ENCODE measurements around the gene ADCY4. TPM values are rescaled to one million over a fixed set of nuclear protein-coding genes. Genes with fewer than 3 reads are reported as not detected.

Gene ADCY4
- total and polyA plus RNA-seq, 2 of the 13 experiments (the other 11 are each of a cell fraction or from before 2014, with no cell fraction given): 0.03 TPM; not detected in 1

GRCh38 chr14:24280797-24281460, 53.9 kb downstream of the ADCY4 start:
- H3K9ac ChIP-seq (ENCODE audit: insufficient read depth, low read depth, low read length): no peak overlapping the region
- no peak for DNase-seq (ENCODE audit: low spot score)
- no peaks in the 10 kb centered on the region for H3K9me3 ChIP-seq (ENCODE audit: low read length)
- no peaks in the 10 kb centered on the region for H3K79me2 ChIP-seq (ENCODE audit: insufficient read depth, low read length)
- no peak overlapping the region for H3K4me2 ChIP-seq (ENCODE audit: low read depth, low read length)
- no peaks in the 10 kb centered on the region for H4K20me1 ChIP-seq (ENCODE audit: insufficient read depth, low read length)
- WGBS (ENCODE audit: low lambda C conversion rate): 80% methylated on average over 6 of the region's 6 CpGs
- no peak overlapping the region for H3K27ac ChIP-seq (ENCODE audit: extremely low read length, insufficient read depth, low read length)
- ChIA-PET CTCF (ENCODE audit: low intra/inter-chr PET ratio, low total read pairs) (no interaction called here), POLR2A (interaction anchor here (0.9 to 4.8 kb wide), 6 partner anchors 7 to 86 kb away, joined by 3 to 27 read pairs (median 6); partner anchors contain the start of genes CIDEB, RABGGTA, TINF2 and TM9SF1)
- no peak; the same call in 2 of the 3 replicates for ATAC-seq
- in situ Hi-C loops (cut with HindIII; ENCODE audit: extremely low pct_ligation_motif_present, low pct_unique_long_range_greater_than_20kb) (no loop called here), intact Hi-C loops (cut with micrococcal nuclease; ENCODE audit: unreplicated experiment) (no loop called here)
- H2AFZ ChIP-seq (ENCODE audit: low read length): no peak overlapping the region
- no peaks in the 10 kb centered on the region for H3K4me1 ChIP-seq (ENCODE audit: insufficient read depth, low read length)
- H3K4me3 ChIP-seq (replicated peaks in 1 of 3; ENCODE audit: insufficient read depth in 1 of 3, low read depth in 2 of 3, low read length in 3 of 3): no peak overlapping the region
- FAIRE-seq: no peak
- no peaks in the 10 kb centered on the region for H3K27me3 ChIP-seq (ENCODE audit: control insufficient read depth in 1 of 2, insufficient read depth in 2 of 2, low read length in 2 of 2)
- no peaks in the 10 kb centered on the region for H3K36me3 ChIP-seq (replicated peaks in 1 of 2; ENCODE audit: control insufficient read depth in 1 of 2, insufficient read depth in 2 of 2, low read length in 2 of 2)
- no TSS peak for BruUV-seq (replicated peaks)
- 0 out of 2 replicates have a peak, but pooled peaks have one; percentile 53 for TF ChIP-seq BORCS8-MEF2B (CRISPR knock-in tag; IDR thresholded peaks at IDR 0.05)
- TF ChIP-seq KDM5B (CRISPR knock-in tag; IDR thresholded peaks at IDR 0.05; ENCODE audit: borderline replicate concordance): 0 out of 2 replicates have a peak, but pooled peaks have one; percentile 31
- no peak for TF ChIP-seq ZNF121 (CRISPR knock-in tag; IDR thresholded peaks at IDR 0.05)
- no peak for TF ChIP-seq ZBTB44 (CRISPR knock-in tag; IDR thresholded peaks at IDR 0.05)
- TF ChIP-seq FUBP1 (CRISPR knock-in tag; IDR thresholded peaks at IDR 0.05; ENCODE audit: borderline replicate concordance): no peak
- TF ChIP-seq AGO2 (optimal IDR thresholded peaks at IDR 0.05; ENCODE audit: low read depth, low read length): peak; percentile 29
- 0 out of 2 replicates have a peak, but pooled peaks have one; percentile 13 for TF ChIP-seq ARID4A (CRISPR knock-in tag; IDR thresholded peaks at IDR 0.05; ENCODE audit: borderline replicate concordance)
- TF ChIP-seq ZBTB34 (CRISPR knock-in tag; IDR thresholded peaks at IDR 0.05): peak; percentile 27; the same call in 1 of the 2 replicates
- TF ChIP-seq ZNF784 (CRISPR knock-in tag; IDR thresholded peaks at IDR 0.05; ENCODE audit: borderline replicate concordance): no peak
- TF ChIP-seq ZNF790 (CRISPR knock-in tag; IDR thresholded peaks at IDR 0.05; ENCODE audit: borderline replicate concordance): 0 out of 2 replicates have a peak, but pooled peaks have one; percentile 22

All from HepG2 (cell line).